ENCODE results near the gene NDUFS6. TPM values are rescaled to one million over a fixed set of nuclear protein-coding genes. Genes with fewer than 3 reads are reported as not detected.

Gene NDUFS6
- total and polyA plus RNA-seq, 10 donors = 18.2 to 74.2 (median 29.2) TPM

- Histone ChIP-seq H3K4me3 (no peak overlapping the region), H3K27me3 (replicated peaks in 1 of 7) (peaks cover 0 to 70% (median 19%) of the 10 kb centered on the region in 7 donors), H3K36me3 (no peaks in the 10 kb centered on the region), H3K4me1 (no peaks in the 10 kb centered on the region), H3K9me3 (no peaks in the 10 kb centered on the region), H3K27ac (no peak overlapping the region)
- intact Hi-C loops (cut with DNase I; ENCODE audit: low total_unique reads) = no loop called here
- DNase-seq = no peak
- 72 to 90% (median 76%) methylated on average over 7 of the region's 7 CpGs for WGBS, 5 donors
- TF ChIP-seq CTCF (IDR thresholded peaks at IDR 0.05 in 8 of 11, conservative IDR thresholded peaks at IDR 0.05 in 3 of 11) = no peak
- no peak for TF ChIP-seq POLR2AphosphoS5 (IDR thresholded peaks at IDR 0.05)
- TF ChIP-seq POLR2A (IDR thresholded peaks at IDR 0.05) = no peak
Observed at GRCh38 chr5:1860949-1861348, 59.7 kb downstream of the NDUFS6 start.

- Histone ChIP-seq H3K9me3 (no peaks in the 10 kb centered on the region), H3K4me1 (no peaks in the 10 kb centered on the region), H3K36me3 (no peaks in the 10 kb centered on the region), H3K27ac (no peak overlapping the region), H3K4me3 (no peak overlapping the region), H3K27me3 (replicated peaks in 1 of 7) (peaks cover 0 to 87% (median 16%) of the 10 kb centered on the region in 7 donors)
- intact Hi-C loops (cut with DNase I; ENCODE audit: low total_unique reads) = no loop called here
- 79 to 89% (median 83%) methylated on average over 9 to 16 of the region's 16 CpGs for WGBS, 5 donors
- TF ChIP-seq CTCF (IDR thresholded peaks at IDR 0.05 in 8 of 11, conservative IDR thresholded peaks at IDR 0.05 in 3 of 11) (no peak), POLR2AphosphoS5 (IDR thresholded peaks at IDR 0.05) (no peak), POLR2A (IDR thresholded peaks at IDR 0.05) (no peak)
- DNase-seq = no peak
Observed at GRCh38 chr5:1864896-1865440, 63.8 kb downstream of the NDUFS6 start.

GRCh38 chr5:1865486-1865885 lies 64.3 kb downstream of the NDUFS6 start:
- DNase-seq = no peak
- TF ChIP-seq POLR2AphosphoS5 (IDR thresholded peaks at IDR 0.05) = no peak
- TF ChIP-seq POLR2A (IDR thresholded peaks at IDR 0.05) = no peak
- TF ChIP-seq CTCF (IDR thresholded peaks at IDR 0.05 in 8 of 11, conservative IDR thresholded peaks at IDR 0.05 in 3 of 11) = no peak
- no peaks in the 10 kb centered on the region for H3K9me3 ChIP-seq
- H3K36me3 ChIP-seq = no peaks in the 10 kb centered on the region
- 67 to 84% (median 78%) methylated on average over 7 to 14 of the region's 14 CpGs for WGBS, 5 donors
- H3K4me3 ChIP-seq = no peak overlapping the region
- no peaks in the 10 kb centered on the region for H3K4me1 ChIP-seq
- peaks cover 0 to 87% (median 16%) of the 10 kb centered on the region in 7 donors for H3K27me3 ChIP-seq (replicated peaks in 1 of 7)
- no peak overlapping the region for H3K27ac ChIP-seq
- intact Hi-C loops (cut with DNase I; ENCODE audit: low total_unique reads) = no loop called here

Other genes with a start within 250 kb of the NDUFS6 start
- 10 to 100 TPM; 20.3 to 45.0 (median 22.0) TPM for gene MRPL36, start 1.6 kb upstream of the NDUFS6 start, total RNA-seq
- 10 to 100 TPM; 59.3 to 77.3 (median 66.2) TPM for gene MRPL36, start 1.6 kb upstream of the NDUFS6 start, polyA plus RNA-seq
- gene IRX4, start 81.5 kb downstream of the NDUFS6 start, total RNA-seq = not detected
- gene IRX4, start 81.5 kb downstream of the NDUFS6 start, polyA plus RNA-seq = under 1 TPM in 1 of 3 donors, not detected in 2; 0.05 TPM